ENCODE results near the gene CCNJL.

CCNJL gene

DNA sequence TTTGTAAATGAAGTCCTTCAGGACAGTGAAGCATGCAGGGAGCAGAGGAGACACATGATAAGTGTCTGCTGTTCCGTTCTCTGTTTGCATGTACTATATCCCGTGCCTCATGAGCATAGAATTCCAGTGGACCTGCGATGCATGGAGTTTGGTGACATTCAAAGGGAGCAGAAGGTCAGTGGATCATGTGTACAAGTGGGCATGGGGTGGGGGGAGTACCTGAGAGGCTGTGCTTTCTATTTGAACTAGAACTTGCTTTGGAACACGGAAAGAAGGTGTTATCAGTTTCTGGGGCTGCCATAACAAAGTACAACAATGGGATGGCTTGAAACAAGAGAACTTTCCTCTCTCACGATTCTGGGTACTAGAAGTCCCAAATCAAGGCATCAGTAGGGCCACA, 5.1 kb upstream of the CCNJL start:
- TF ChIP-seq, protein P1, sequence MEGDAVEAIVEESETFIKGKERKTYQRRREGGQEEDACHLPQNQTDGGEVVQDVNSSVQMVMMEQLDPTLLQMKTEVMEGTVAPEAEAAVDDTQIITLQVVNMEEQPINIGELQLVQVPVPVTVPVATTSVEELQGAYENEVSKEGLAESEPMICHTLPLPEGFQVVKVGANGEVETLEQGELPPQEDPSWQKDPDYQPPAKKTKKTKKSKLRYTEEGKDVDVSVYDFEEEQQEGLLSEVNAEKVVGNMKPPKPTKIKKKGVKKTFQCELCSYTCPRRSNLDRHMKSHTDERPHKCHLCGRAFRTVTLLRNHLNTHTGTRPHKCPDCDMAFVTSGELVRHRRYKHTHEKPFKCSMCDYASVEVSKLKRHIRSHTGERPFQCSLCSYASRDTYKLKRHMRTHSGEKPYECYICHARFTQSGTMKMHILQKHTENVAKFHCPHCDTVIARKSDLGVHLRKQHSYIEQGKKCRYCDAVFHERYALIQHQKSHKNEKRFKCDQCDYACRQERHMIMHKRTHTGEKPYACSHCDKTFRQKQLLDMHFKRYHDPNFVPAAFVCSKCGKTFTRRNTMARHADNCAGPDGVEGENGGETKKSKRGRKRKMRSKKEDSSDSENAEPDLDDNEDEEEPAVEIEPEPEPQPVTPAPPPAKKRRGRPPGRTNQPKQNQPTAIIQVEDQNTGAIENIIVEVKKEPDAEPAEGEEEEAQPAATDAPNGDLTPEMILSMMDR (conservative IDR thresholded peaks at IDR 0.05; ENCODE audit: control insufficient read depth, insufficient read depth, low read depth, low read length): no peak

DNA sequence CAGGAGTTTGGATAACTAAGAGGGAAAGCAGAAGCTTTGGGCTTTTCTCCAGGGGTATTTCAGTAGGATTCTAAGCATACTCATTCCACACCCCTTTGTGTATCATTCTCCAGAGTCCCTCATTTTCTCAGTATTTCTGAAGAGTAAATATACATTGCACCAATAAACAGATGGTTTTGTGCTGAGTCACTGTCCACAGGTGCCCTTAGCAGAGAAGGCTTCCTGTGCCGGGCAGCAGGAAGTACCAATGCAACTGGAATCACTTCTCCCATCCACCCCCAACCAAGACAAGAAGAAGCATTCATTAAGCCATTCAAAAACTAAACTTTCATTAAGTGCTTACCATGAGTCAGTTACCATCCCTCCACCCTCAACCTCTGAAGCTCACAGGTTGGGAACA, 3.6 kb upstream of the CCNJL start:
- no peak for DNase-seq (ENCODE audit: low read depth)
- no peak overlapping the region for H3K4me3 ChIP-seq (ENCODE audit: control insufficient read depth, low read depth, low read length)
- TF ChIP-seq, protein P1 (conservative IDR thresholded peaks at IDR 0.05; ENCODE audit: control insufficient read depth, insufficient read depth, low read depth, low read length): no peak

More for the DNA sequence above, 5.1 kb upstream of the CCNJL start:
- H3K4me3 ChIP-seq (ENCODE audit: control insufficient read depth, low read depth, low read length): no peak overlapping the region
- no peak for DNase-seq (ENCODE audit: low read depth)

DNA sequence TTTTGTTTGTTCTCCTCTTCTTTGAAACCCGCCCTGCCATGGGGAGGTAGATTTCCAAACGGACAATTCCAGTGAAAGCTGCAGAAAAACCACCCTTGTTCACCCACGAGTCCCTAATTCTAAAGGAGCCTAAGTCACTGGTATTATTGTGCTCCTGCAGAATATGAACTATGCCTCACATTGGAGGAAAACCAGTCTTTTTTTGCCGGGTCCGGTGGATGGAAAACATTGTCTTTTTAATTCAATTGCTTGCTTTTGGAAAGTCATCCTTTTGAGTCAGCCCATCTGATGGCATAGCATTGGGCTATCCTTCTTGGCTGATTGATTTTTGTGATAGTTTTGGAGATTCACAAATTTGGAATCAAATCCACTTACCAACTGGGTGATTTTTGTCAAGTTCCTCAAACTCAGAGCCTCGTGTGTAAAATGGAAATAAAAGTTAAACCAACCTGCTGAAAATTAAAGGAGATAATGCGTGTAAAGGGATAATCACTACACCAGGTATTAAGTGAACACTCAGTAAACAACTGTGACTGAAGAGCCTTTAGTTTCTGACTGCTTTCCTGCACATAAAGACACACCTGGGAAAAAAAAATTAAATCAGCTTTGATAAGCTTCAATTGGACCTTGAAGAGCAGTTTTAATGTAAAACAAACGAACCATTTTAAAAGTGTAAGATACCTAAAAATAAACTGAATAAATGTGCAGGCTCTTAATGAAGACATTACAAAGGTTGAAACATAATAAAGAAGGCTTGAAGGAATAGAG, 780 bp upstream of the CCNJL start:
- no peak for DNase-seq (ENCODE audit: low read depth)
- TF ChIP-seq, protein P1 (conservative IDR thresholded peaks at IDR 0.05; ENCODE audit: control insufficient read depth, insufficient read depth, low read depth, low read length): no peak
- H3K4me3 ChIP-seq (ENCODE audit: control insufficient read depth, low read depth, low read length): no peak overlapping the region

DNA sequence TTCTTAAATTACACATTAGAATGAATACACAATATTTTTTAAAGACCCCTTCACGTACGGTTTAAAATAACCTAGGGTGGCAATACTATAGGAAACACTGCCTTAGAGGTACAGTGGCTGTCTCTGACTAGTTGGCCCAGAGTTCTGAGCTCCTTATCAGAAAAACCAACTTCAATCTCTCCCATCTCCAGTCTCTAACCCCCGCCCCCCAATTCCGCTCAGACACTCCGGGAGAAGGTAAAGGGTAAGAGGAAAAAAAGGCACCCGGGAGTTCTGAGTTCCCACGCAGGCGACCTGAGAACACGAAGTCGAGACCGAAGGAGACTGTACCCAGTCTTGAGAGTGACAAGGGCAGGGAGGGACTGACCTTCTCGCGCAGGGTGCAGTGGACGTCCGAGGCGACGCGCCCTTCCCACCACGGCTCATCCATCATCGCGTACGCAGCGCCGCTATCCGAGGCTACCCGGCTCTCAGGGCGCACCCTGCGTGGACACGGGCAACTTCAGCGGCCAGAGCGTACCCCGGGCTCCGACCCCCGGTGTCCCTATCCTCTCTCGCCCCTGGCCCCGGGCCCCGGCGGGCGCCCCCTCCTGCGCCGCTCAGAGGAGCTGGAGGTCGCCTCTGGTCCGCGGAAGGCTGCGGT, 752 bp downstream of the CCNJL start:
- TF ChIP-seq, protein P1 (conservative IDR thresholded peaks at IDR 0.05; ENCODE audit: control insufficient read depth, insufficient read depth, low read depth, low read length): no peak
- DNase-seq (ENCODE audit: low read depth): no peak
- H3K4me3 ChIP-seq (ENCODE audit: control insufficient read depth, low read depth, low read length): peak overlapping the region; percentile 7

DNA sequence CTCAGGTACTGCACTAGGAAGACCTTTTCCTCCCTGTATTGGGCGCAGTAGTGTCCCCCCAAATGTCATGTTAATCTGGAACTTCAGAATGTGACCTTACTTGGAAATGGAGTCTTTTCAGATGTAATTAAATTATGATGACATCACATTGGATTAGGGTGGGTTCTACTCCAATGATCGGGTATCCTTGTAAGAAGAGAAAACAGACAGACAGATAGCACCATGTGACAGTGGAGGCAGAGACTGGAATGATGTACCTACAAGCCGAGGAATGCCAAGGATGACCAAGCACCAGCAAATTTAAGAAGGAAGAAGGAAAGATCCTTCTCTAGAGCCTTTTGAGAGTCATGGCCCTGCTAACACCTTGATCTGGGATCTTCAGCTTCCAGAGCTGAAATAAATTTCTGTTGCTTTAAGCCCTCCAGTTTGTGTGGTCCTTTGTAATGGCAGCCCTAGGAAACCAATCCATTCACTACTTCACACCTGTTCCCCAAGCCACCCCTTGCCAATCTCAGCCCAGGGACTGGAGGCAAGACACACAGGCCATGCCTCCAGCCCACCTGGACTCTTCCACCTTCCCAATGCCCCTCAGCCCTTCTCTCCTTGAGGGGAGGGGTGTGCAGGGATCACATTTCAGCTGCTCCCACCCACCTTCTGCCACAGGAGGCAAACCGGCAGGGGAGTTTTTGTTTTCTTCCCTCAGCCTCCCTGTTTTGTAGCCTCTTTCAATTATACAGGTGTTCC, 1.6 kb downstream of the CCNJL start:
- no peak for DNase-seq (ENCODE audit: low read depth)
- TF ChIP-seq, protein P1 (conservative IDR thresholded peaks at IDR 0.05; ENCODE audit: control insufficient read depth, insufficient read depth, low read depth, low read length): no peak
- H3K4me3 ChIP-seq (ENCODE audit: control insufficient read depth, low read depth, low read length): no peak overlapping the region

DNA sequence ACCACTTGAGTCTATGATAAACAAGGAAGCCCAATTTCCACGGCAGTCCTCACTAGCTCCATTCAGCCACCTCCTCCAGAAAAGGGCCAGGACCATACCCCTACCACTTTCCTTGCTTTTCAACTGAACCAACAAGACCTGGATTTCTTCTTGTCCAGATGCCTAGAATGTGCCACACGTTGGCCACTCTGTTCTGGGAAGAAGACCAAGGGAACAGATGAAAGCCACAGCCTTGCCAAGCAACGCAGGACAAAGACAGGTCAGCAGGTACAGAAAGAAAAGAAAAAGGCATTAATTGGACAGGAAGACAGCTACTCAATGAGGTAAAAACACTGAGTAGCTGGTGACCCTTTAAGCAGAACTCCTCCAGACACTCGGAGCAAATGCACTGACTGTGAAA, 2.2 kb downstream of the CCNJL start:
- no peak overlapping the region for H3K4me3 ChIP-seq (ENCODE audit: control insufficient read depth, low read depth, low read length)
- DNase-seq (ENCODE audit: low read depth): no peak
- TF ChIP-seq, protein P1 (conservative IDR thresholded peaks at IDR 0.05; ENCODE audit: control insufficient read depth, insufficient read depth, low read depth, low read length): no peak
